ENCODE results near the gene ZNF532. TPM values are rescaled to one million over a fixed set of nuclear protein-coding genes. Genes with fewer than 3 reads are reported as not detected.

The ZNF532 gene
- total RNA-seq, 8 experiments from 2014 or later, result 28.6 to 161 (median 137) TPM

DNA sequence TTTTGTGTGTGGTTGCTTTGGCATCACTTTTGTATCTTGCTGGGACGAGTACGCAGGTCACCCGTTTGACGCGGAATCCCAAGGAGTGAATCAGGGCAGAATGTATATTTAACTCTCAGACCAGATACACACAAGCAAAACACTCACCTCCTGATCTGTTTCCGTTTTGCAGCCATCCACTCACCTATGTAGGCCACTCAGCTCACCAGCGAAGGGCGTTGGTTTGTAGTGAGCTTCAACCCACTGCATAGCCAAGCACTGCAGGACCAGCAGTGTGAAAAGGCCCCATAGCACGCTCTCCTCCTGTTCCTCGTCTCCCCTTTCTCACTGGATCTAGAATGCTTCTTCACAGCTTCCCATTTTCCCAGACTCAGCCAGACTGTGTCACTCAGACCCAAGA lies 58.3 kb downstream of the ZNF532 start:
- Histone ChIP-seq H3K27ac (no peak overlapping the region), H3K4me3 (no peak overlapping the region), H3K4me1 (replicated peaks in 1 of 2) (peaks cover 19 to 25% of the 10 kb centered on the region in 2 donors)
- ATAC-seq (replicated peaks in 6 of 8), result no peak
- in situ Hi-C loops (cut with MboI; ENCODE audit: low pct_unique_long_range_greater_than_20kb in 2 of 9, low sequenced_read_pairs in 9 of 9, unreplicated experiment in 9 of 9), result no loop called here
- WGBS, 10 experiments, result 83 to 98% (median 97%) methylated on average over 1 to 8 of the region's 10 CpGs; no CpG with 5 or more reads in 3 of the 10 experiments

DNA sequence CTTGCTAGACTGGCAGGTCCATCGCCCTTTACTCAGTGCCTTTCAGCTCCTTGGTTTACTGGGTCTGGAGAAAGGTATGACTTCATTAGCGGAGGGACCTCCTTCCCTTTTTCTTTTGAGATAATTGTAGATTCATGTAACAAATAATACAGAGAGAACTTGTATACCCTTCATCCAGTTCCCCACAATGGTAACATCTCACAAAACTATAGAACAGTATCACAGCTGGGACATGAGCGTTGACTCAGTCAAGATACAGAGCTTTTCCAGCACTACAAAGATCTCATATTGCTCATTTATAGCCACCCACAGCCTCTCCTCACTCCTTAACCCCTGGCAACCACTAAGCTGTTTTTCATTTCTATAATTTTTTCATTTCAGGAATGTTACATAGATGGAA lies 59.8 kb downstream of the ZNF532 start:
- Histone ChIP-seq H3K4me1 (replicated peaks in 1 of 2) (peaks cover 30 to 36% of the 10 kb centered on the region in 2 donors), H3K27ac (no peak overlapping the region), H3K4me3 (no peak overlapping the region)
- ATAC-seq (replicated peaks in 6 of 8), result no peak
- in situ Hi-C loops (cut with MboI; ENCODE audit: low pct_unique_long_range_greater_than_20kb in 2 of 9, low sequenced_read_pairs in 9 of 9, unreplicated experiment in 9 of 9), result no loop called here
- WGBS, 10 experiments, result 83 to 100% (median 100%) methylated on average over 1 to 3 of the region's 3 CpGs; no CpG with 5 or more reads in 3 of the 10 experiments

DNA sequence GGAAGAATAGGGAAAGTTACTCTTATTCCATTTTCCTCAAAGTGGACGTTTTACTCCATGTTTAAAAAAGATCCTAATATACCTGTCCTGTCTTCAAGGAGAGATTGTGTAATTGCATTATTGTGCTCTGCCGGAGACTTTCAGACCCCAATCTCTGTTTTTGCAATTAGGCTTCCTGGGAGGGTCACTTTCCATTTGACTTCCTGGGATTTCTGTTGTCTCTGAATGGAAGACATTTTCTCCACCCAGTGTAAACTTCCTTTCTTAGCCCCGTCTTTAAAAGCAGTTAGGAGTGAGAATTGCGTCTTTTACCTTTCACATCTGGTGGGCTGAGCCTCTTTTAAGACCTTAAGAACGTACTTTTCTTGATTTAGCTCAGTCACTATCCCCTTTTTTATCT lies 63.0 kb downstream of the ZNF532 start:
- no peak overlapping the region for H3K4me3 ChIP-seq
- peaks cover 22 to 23% of the 10 kb centered on the region in 2 donors for H3K4me1 ChIP-seq (replicated peaks in 1 of 2)
- H3K27ac ChIP-seq, result no peak overlapping the region
- ATAC-seq (replicated peaks in 6 of 8), result no peak
- in situ Hi-C loops (cut with MboI; ENCODE audit: low pct_unique_long_range_greater_than_20kb in 2 of 9, low sequenced_read_pairs in 9 of 9, unreplicated experiment in 9 of 9), result no loop called here
- WGBS, 10 experiments, result 61 to 100% (median 81%) methylated on average over 2 to 5 of the region's 5 CpGs

DNA sequence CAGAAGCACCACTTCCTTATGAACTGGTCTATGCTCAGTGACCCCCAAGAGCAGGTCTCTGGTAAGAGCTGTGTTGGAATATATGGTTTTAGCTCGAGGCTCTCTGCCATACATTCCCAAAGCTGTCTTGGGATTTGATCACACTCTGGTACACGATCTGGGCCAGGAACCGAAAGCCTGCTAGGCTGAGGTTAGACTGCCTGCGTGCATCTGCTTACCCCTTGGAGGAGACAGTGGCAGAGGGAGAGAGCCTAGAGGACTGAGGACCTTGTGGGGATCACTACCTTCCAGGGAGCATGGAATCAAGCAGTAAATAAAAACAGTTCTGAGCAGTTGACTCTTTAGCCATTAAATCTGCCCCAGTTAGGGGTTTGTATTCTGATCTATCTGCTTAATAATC lies 63.7 kb downstream of the ZNF532 start:
- peak in 7 of 8 experiments; percentile 19 to 48 (median 29) for ATAC-seq (replicated peaks in 6 of 8)
- H3K27ac ChIP-seq, result no peak overlapping the region

DNA sequence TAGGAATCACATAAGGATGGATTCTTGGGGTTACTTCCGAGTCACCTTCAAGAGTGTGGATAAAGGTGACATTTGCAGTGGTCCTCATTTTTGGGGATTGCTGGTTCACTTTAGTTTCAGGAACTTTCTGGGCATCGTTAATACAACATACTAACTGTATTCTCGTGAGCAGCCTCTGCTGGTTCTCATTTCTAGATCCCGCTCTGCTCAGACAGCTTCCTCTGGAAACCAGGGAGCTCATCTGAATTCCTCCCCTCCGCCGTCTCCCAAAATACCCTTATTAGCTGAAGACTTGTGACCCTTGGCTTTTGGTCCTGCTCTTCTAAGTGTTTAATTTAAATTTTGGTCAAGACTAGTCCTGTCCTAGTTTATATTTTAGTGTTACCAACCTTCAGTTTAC lies 64.5 kb downstream of the ZNF532 start:
- 0 to 100% (median 94%) methylated on average over 1 to 6 of the region's 6 CpGs for WGBS, 10 experiments
- peaks cover 22 to 23% of the 10 kb centered on the region in 2 donors for H3K4me1 ChIP-seq (replicated peaks in 1 of 2)
- no peak overlapping the region for H3K4me3 ChIP-seq
- no peak overlapping the region for H3K27ac ChIP-seq
- ATAC-seq (replicated peaks in 6 of 8), result no peak
- in situ Hi-C loops (cut with MboI; ENCODE audit: low pct_unique_long_range_greater_than_20kb in 2 of 9, low sequenced_read_pairs in 9 of 9, unreplicated experiment in 9 of 9), result no loop called here

More for the DNA sequence above, 63.7 kb downstream of the ZNF532 start:
- Histone ChIP-seq H3K4me1 (replicated peaks in 1 of 2) (peaks cover 22 to 23% of the 10 kb centered on the region in 2 donors), H3K4me3 (no peak overlapping the region)
- 0 to 100% (median 80%) methylated on average over 1 to 4 of the region's 4 CpGs; no CpG with 5 or more reads in 3 of the 10 experiments for WGBS, 10 experiments
- in situ Hi-C loops (cut with MboI; ENCODE audit: low pct_unique_long_range_greater_than_20kb in 2 of 9, low sequenced_read_pairs in 9 of 9, unreplicated experiment in 9 of 9), result no loop called here

DNA sequence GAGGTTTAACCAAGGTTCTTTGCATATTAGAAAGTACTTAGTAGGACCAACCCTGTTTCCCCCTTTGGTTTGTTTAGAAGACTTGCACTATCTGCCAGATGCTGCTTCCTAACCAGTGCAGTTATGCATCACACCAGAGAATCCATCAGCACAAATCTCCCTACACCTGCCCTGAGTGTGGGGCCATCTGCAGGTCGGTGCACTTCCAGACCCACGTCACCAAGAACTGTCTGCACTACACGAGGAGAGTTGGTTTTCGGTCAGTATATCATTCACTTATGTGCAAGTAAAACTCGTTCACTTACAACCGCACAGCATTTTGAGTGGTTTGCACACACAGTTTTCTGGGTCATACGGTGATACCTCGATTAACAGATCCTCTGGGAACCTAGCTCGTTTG lies 69.7 kb downstream of the ZNF532 start:
- Histone ChIP-seq H3K27ac (no peak overlapping the region), H3K4me1 (replicated peaks in 1 of 2) (peaks cover under 1 to 4% of the 10 kb centered on the region in 2 donors), H3K4me3 (no peak overlapping the region)
- no peak for ATAC-seq (replicated peaks in 6 of 8)
- 67 to 100% (median 91%) methylated on average over 2 to 7 of the region's 9 CpGs; no CpG with 5 or more reads in 4 of the 10 experiments for WGBS, 10 experiments
- in situ Hi-C loops (cut with MboI; ENCODE audit: low pct_unique_long_range_greater_than_20kb in 2 of 9, low sequenced_read_pairs in 9 of 9, unreplicated experiment in 9 of 9), result no loop called here

DNA sequence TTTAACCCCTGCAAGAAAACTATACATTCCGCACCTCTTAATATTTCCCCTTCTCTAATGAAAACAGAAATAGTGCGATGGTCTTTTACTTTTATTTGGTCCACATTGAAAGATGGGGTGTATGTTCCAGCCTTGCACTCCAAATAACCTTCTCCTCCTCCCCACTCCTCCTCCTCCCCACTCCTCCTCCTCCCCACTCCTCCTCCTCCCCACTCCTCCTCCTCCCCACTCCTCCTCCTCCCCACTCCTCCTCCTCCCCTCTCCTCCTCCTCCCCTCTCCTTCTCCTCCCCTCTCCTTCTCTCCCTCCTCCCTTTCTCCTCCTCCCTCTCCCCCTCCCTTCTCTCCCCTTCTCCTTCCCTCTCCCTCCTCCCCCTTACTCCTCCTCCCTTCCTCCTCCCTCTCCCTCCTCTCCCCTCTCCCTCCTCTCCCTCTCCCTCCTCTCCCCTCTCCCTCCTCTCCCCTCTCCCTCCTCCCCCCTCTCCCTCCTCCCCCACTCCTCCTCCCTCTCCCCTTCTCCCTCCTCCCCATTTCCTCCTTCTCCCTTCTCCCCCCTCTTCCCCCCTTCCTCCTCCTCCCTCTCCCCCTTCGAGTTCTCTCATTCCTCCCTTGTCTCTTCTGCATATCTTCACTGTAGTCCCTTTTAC lies 70.4 kb downstream of the ZNF532 start:
- H3K27ac ChIP-seq, result no peak overlapping the region
- ATAC-seq (replicated peaks in 6 of 8), result no peak
- H3K4me1 ChIP-seq (replicated peaks in 1 of 2), result no peaks in the 10 kb centered on the region
- no peak overlapping the region for H3K4me3 ChIP-seq
- in situ Hi-C loops (cut with MboI; ENCODE audit: low pct_unique_long_range_greater_than_20kb in 2 of 9, low sequenced_read_pairs in 9 of 9, unreplicated experiment in 9 of 9), result no loop called here
- 80 to 100% (median 100%) methylated on average over 1 of the region's 3 CpGs; no CpG with 5 or more reads in 7 of the 10 experiments for WGBS, 10 experiments

DNA sequence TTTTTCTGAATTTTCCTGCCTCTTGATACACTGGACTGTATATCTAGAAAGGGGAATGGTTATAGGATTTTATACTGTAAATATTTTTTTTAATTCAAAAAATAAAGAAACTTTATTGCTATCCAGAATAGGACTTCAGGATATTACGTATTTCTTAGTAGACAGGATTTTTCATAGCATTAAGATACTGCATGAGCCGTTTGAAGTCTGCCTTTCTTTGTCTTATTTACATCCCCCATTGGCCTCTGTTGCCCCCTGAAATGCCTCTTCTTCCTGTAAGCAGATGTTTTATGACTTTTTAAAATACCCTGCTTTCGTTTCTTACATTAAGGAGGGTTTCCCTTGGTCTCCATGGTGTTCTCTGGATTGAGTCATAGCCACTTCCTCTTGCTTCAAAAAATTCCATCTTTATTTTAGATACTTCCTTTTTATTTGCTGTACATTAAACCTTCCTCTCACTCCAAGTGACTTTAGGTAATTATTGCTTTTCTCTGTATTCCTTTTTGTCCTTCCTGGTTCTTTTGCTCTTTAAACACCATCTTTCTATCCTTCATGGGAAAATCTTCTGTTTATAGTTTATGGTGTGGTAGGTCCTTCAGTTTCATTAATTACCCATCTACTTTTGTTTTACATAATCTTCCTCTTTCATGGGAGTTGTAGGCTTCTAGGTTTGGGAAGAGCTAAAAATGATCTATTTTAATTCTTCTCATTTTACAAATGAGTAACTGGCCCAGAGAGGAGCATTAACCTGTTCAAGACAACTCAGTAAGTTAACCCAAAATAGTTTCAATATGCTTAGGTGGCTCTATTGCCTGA lies 72.6 kb downstream of the ZNF532 start:
- H3K4me1 ChIP-seq (replicated peaks in 1 of 2), result no peaks in the 10 kb centered on the region
- H3K27ac ChIP-seq, result no peak overlapping the region
- in situ Hi-C loops (cut with MboI; ENCODE audit: low pct_unique_long_range_greater_than_20kb in 2 of 9, low sequenced_read_pairs in 9 of 9, unreplicated experiment in 9 of 9), result no loop called here
- ATAC-seq (replicated peaks in 6 of 8), result peak in 1 of 8 experiments; percentile 23
- no peak overlapping the region for H3K4me3 ChIP-seq
- 58 to 100% (median 78%) methylated on average over 1 to 3 of the region's 3 CpGs for WGBS, 10 experiments

DNA sequence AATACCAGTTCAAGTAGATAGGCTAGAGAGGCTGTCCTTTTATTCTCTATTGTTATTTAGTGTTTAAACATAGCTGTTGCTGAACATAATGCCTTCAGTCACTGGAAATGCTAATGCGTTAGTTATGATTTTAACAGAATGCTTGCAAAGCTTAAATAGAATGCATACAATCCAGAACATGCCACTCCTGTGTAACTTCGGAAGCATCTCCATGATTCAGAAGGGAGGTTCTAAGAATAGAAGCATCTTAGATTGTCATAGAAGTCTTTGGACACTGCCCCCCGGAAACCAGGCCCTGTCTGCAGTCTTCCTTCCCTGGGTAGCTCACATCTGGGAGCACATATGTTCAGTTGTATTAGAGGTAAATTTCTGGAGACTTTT lies 73.2 kb downstream of the ZNF532 start:
- no peaks in the 10 kb centered on the region for H3K4me1 ChIP-seq (replicated peaks in 1 of 2)
- no peak overlapping the region for H3K27ac ChIP-seq
- in situ Hi-C loops (cut with MboI; ENCODE audit: low pct_unique_long_range_greater_than_20kb in 2 of 9, low sequenced_read_pairs in 9 of 9, unreplicated experiment in 9 of 9), result no loop called here
- H3K4me3 ChIP-seq, result no peak overlapping the region
- whole genome bisulfite sequencing, 10 experiments, result 9 to 100% (median 70%) methylated on average over 1 to 3 of the region's 3 CpGs; no CpG with 5 or more reads in 2 of the 10 experiments
- peak in 3 of 8 experiments; percentile 52 to 97 (median 96) for ATAC-seq (replicated peaks in 6 of 8)

DNA sequence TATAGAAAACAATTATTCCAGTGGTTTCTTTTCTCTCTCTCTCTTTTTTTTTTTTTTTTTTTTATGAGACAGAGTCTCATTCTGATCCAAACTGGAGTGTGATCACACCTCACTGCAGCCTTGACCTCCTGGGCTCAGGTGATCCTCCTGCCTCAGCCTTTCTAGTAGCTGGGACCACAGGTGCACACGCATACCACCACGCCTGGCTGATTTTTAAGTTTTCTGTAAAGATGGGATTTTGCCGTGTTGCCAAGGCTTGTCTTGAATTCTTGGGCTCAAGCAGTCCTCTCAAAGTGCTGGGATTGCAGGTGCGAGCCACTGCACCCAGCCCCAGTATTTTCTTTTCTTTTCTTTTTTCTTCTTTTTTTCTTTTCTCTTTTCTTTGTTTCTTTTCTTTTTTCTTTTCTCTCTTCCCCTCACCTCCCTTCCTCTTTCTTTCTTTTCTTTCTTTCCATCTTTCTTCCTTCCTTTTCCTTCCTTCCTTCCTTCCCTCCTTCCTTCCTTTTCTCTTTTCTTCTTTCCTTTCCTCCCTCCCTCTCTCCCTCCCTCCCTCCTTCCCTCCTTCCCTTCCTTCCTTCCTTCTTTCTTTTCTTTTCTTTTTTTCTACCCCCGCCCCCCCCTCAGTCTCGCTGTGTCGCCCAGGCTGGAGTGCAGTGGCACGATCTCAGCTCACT lies 76.9 kb downstream of the ZNF532 start:
- Histone ChIP-seq H3K27ac (no peak overlapping the region), H3K4me3 (no peak overlapping the region), H3K4me1 (replicated peaks in 1 of 2) (peaks cover 0 to 10% of the 10 kb centered on the region in 2 donors)
- in situ Hi-C loops (cut with MboI; ENCODE audit: low pct_unique_long_range_greater_than_20kb in 2 of 9, low sequenced_read_pairs in 9 of 9, unreplicated experiment in 9 of 9), result no loop called here
- WGBS, 10 experiments, result 80 to 100% (median 97%) methylated on average over 1 to 4 of the region's 8 CpGs; no CpG with 5 or more reads in 1 of the 10 experiments
- no peak for ATAC-seq (replicated peaks in 6 of 8)

DNA sequence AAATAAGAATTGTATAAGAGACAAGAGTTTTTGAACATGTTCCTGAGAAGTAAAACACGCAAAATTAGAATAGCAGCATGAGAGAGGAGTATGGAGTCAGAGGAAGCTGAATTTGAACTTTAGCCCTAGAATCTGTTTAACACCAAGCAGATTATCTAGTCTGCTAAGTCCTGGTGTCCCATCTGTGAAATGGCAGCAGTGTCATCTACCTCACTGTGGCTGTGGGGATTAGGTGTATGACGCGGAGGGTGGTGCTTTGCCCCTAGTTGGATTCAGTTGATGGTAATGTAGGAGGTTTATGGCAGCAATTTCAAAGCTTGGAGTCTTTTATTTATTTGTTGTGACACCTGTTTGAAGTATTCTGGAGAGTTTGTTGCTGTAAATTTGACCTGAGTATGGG lies 79.2 kb downstream of the ZNF532 start:
- peaks cover 0 to 10% of the 10 kb centered on the region in 2 donors for H3K4me1 ChIP-seq (replicated peaks in 1 of 2)
- in situ Hi-C loops (cut with MboI; ENCODE audit: low pct_unique_long_range_greater_than_20kb in 2 of 9, low sequenced_read_pairs in 9 of 9, unreplicated experiment in 9 of 9), result no loop called here
- no peak overlapping the region for H3K27ac ChIP-seq
- ATAC-seq (replicated peaks in 6 of 8), result no peak
- no peak overlapping the region for H3K4me3 ChIP-seq
- 0 to 90% (median 71%) methylated on average over 1 to 3 of the region's 3 CpGs; no CpG with 5 or more reads in 1 of the 10 experiments for WGBS, 10 experiments

DNA sequence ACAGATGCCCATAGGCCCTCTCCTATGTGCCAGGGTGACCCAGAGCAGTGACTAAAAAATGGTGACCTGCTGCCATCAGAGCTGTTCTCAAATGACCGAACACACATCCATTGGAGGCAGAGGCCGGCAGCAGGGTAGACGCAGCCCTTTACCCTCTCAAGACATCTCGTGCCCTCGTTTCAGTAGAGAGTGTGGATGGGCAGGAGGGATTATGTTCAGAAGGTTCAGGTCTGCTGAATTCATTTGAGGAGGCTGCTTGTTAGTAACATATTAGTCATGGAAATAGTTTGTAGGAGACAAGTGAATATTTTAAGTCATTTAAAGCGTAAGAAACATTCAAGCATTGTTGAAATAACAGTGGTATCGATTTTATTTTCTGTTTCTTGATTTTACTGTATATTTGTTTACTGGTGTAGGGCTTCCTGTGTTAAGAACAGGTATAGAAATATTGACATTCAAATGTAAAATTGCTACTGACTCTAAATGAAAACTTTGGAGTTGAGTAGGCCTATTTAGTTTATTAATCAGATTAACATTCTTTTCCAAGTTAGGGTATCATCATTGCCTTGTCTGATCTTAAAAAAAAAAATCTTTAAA lies 82.6 kb downstream of the ZNF532 start:
- no peak for ATAC-seq (replicated peaks in 6 of 8)
- Histone ChIP-seq H3K4me3 (no peak overlapping the region), H3K4me1 (replicated peaks in 1 of 2) (peaks cover 0 to 10% of the 10 kb centered on the region in 2 donors), H3K27ac (no peak overlapping the region)
- in situ Hi-C loops (cut with MboI; ENCODE audit: low pct_unique_long_range_greater_than_20kb in 2 of 9, low sequenced_read_pairs in 9 of 9, unreplicated experiment in 9 of 9), result no loop called here
- WGBS, 10 experiments, result 88 to 100% (median 100%) methylated on average over 1 to 7 of the region's 7 CpGs

DNA sequence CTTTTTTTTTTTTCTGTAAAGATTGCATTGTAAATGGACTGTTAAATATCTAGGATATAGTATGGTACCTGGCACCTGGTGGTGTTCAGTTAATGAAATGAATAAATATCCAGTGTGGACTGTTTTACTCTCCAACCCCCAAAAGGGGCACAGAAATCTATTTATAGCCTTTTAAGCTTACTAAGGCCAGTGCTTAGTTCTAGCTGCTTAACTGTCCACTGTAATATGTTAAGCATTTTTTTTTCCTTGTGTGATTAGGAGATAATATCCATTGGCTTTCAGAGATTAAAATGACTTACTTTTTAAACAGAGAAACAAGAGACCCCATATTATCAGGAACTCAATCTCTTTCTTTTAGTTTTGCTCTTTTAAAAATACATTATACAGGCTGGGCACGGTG lies 84.4 kb downstream of the ZNF532 start:
- no peak overlapping the region for H3K27ac ChIP-seq
- no peak for ATAC-seq (replicated peaks in 6 of 8)
- WGBS, 10 experiments, result 80 to 100% (median 100%) methylated on average over 1 of the region's 1 CpG; no CpG with 5 or more reads in 7 of the 10 experiments
- in situ Hi-C loops (cut with MboI; ENCODE audit: low pct_unique_long_range_greater_than_20kb in 2 of 9, low sequenced_read_pairs in 9 of 9, unreplicated experiment in 9 of 9), result no loop called here
- peaks cover 0 to 9% of the 10 kb centered on the region in 2 donors for H3K4me1 ChIP-seq (replicated peaks in 1 of 2)
- no peak overlapping the region for H3K4me3 ChIP-seq

Data from motor neuron (in vitro differentiated cells).